ENCODE results near the gene RCVRN. TPM values are rescaled to one million over a fixed set of nuclear protein-coding genes. Genes with fewer than 3 reads are reported as not detected.

The RCVRN gene
- polyA plus RNA-seq, 1 of the 3 experiments (the other 2 are of a cell fraction), result not detected

DNA sequence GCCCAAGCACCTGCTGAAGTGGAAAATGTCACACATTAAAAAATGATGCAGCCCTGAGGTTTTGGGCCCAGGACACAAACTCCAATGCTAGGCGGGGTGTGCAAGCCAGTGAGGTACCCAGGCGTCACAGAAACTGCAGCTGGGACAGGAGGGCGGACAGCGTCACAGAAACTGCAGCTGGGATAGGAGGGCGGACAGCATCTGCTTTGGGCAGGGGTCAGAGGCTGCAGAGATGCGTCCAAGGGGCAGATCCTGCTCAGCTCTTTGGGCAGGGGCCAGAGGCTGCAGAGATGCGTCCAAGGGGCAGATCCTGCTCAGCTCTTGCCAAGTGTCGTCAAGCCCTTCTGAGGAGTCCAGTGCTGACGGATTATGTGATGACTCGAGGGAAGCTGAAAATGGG is 43.9 kb upstream of the RCVRN start:
- Histone ChIP-seq H3K4me1 (ENCODE audit: control insufficient read depth in 1 of 2, insufficient read depth in 2 of 2, low read depth in 1 of 2, low read length in 1 of 2) (no peaks in the 10 kb centered on the region), H3K27me3 (ENCODE audit: insufficient read depth) (peaks cover 4% of the 10 kb centered on the region; the same call in 1 of the 2 replicates), H3K9ac (no peak overlapping the region), H3K36me3 (replicated peaks in 1 of 2; ENCODE audit: control insufficient read depth in 1 of 2, insufficient read depth in 2 of 2, low read length in 1 of 2) (no peaks in the 10 kb centered on the region), H4K20me1 (ENCODE audit: insufficient read depth) (no peaks in the 10 kb centered on the region), H3K4me3 (ENCODE audit: low read depth in 2 of 2, low read length in 1 of 2) (no peak overlapping the region), H3K79me2 (ENCODE audit: insufficient read depth) (no peaks in the 10 kb centered on the region), H3K9me3 (no peaks in the 10 kb centered on the region), H3K27ac (ENCODE audit: low read depth in 2 of 2, low read length in 1 of 2) (no peak overlapping the region), H3F3A (replicated peaks; ENCODE audit: insufficient read depth) (no peaks in the 10 kb centered on the region), H3K9me2 (no peaks in the 10 kb centered on the region), H3K4me2 (no peak overlapping the region), H2AFZ (ENCODE audit: low read depth) (no peak overlapping the region)
- WGBS (ENCODE audit: low lambda C conversion rate), result 18% methylated on average over 6 of the region's 10 CpGs
- no peak for DNase-seq
- POLR2A ChIA-PET, result no interaction called here
- TF ChIP-seq MEF2A (IDR thresholded peaks at IDR 0.05; ENCODE audit: borderline replicate concordance, low read depth) (no peak), REST (IDR thresholded peaks at IDR 0.05; ENCODE audit: low read depth, low read length) (no peak)
- CTCF ChIA-PET, result no interaction called here

DNA sequence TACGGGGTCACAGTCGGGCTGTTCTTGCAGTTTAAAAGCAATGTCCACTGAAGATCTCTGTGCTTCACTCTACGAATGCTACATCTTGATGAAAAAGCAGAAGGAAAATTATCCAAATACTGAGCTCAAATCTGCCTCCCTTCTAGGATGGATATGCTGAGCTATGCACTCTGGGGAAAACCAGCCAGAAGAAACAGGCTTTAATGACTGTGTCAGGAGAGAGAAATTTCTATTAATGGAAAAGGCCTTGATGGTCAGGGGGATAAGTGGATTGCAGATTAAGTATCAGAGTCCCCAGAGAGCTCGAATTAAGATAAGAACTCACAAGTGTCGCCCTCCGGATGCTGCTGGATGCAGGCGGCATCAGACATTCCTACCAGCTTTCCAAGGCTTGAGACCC is 39.6 kb upstream of the RCVRN start:
- TF ChIP-seq POLR2AphosphoS5 (IDR thresholded peaks at IDR 0.05; ENCODE audit: low read depth, low read length) (no peak), YY1 (IDR thresholded peaks at IDR 0.05; ENCODE audit: low read depth) (no peak), MAX (IDR thresholded peaks at IDR 0.05; ENCODE audit: low read depth) (no peak), SIN3A (IDR thresholded peaks at IDR 0.05; ENCODE audit: borderline replicate concordance, low read depth, low read length) (no peak), RAD21 (IDR thresholded peaks at IDR 0.05; ENCODE audit: low read length) (no peak), FOSL2 (IDR thresholded peaks at IDR 0.05; ENCODE audit: borderline replicate concordance, low read depth) (no peak), CHD2 (IDR thresholded peaks at IDR 0.05; ENCODE audit: low read length, partially characterized antibody) (no peak)
- TF ChIP-seq, protein P1, sequence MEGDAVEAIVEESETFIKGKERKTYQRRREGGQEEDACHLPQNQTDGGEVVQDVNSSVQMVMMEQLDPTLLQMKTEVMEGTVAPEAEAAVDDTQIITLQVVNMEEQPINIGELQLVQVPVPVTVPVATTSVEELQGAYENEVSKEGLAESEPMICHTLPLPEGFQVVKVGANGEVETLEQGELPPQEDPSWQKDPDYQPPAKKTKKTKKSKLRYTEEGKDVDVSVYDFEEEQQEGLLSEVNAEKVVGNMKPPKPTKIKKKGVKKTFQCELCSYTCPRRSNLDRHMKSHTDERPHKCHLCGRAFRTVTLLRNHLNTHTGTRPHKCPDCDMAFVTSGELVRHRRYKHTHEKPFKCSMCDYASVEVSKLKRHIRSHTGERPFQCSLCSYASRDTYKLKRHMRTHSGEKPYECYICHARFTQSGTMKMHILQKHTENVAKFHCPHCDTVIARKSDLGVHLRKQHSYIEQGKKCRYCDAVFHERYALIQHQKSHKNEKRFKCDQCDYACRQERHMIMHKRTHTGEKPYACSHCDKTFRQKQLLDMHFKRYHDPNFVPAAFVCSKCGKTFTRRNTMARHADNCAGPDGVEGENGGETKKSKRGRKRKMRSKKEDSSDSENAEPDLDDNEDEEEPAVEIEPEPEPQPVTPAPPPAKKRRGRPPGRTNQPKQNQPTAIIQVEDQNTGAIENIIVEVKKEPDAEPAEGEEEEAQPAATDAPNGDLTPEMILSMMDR (IDR thresholded peaks at IDR 0.05), result no peak
- H3K27ac ChIP-seq (ENCODE audit: low read depth in 2 of 2, low read length in 1 of 2), result no peak overlapping the region

More for the DNA sequence above, 39.6 kb upstream of the RCVRN start:
- H3K27me3 ChIP-seq (ENCODE audit: insufficient read depth), result peaks cover 4% of the 10 kb centered on the region; the same call in 1 of the 2 replicates
- H3K4me1 ChIP-seq (ENCODE audit: control insufficient read depth in 1 of 2, insufficient read depth in 2 of 2, low read depth in 1 of 2, low read length in 1 of 2), result no peaks in the 10 kb centered on the region
- no peaks in the 10 kb centered on the region for H3F3A ChIP-seq (replicated peaks; ENCODE audit: insufficient read depth)
- no peaks in the 10 kb centered on the region for H3K36me3 ChIP-seq (replicated peaks in 1 of 2; ENCODE audit: control insufficient read depth in 1 of 2, insufficient read depth in 2 of 2, low read length in 1 of 2)
- H2AFZ ChIP-seq (ENCODE audit: low read depth), result no peak overlapping the region
- H3K9ac ChIP-seq, result no peak overlapping the region
- no peaks in the 10 kb centered on the region for H3K9me2 ChIP-seq
- H3K4me3 ChIP-seq (ENCODE audit: low read depth in 2 of 2, low read length in 1 of 2), result no peak overlapping the region
- no peaks in the 10 kb centered on the region for H3K9me3 ChIP-seq
- H3K4me2 ChIP-seq, result no peak overlapping the region
- no peaks in the 10 kb centered on the region for H4K20me1 ChIP-seq (ENCODE audit: insufficient read depth)
- WGBS (ENCODE audit: low lambda C conversion rate), result 20% methylated on average over 6 of the region's 7 CpGs
- DNase-seq, result no peak
- ChIA-PET POLR2A (no interaction called here), CTCF (interaction anchor here (3.5 kb wide), 1 partner anchor 17 kb away, joined by 17 read pairs; no protein-coding TSS in a partner anchor)
- no peaks in the 10 kb centered on the region for H3K79me2 ChIP-seq (ENCODE audit: insufficient read depth)
